SH-SY5Y (cell line): ENCODE measurements around the gene MTG2.

Experiments
- GATA2 ChIP-seq: IDR thresholded peaks from 2 replicates; pipeline ENCODE4 v1.6.1; 2011; ENCODE audit warnings: mild to moderate bottlenecking, low read depth, low read length
- GATA3 ChIP-seq: IDR thresholded peaks from 2 replicates; pipeline ENCODE4 v1.6.1; 2011; ENCODE audit warnings: low read depth, mild to moderate bottlenecking, low read length, moderate library complexity

DNA sequence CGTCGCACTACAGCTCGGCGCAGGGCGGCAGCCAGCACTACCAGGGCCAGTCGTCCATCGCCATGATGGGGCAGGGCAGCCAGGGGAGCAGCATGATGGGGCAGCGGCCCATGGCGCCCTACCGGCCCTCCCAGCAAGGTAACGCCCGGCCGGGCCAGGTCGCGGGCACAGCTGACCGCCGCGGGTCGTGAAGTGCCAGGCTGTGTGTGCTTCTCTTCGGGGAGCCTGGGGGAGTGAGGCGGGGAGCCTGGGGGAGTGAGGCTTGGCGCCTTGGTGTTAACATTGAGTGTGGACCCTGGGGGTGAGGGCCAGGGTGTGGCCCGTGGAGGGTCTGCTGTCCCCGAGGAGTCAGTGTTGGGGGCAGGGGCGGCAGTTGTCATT lies 19.4 kb upstream of the MTG2 start:
- TF ChIP-seq GATA3 = no peak
- no peak for TF ChIP-seq GATA2
